SH-SY5Y (cell line): ENCODE measurements around the gene FSCN2.

Source experiments
- GATA2 ChIP-seq: IDR thresholded peaks from 2 replicates; pipeline ENCODE4 v1.6.1; 2011; ENCODE audit warnings: mild to moderate bottlenecking, low read depth, low read length
- GATA3 ChIP-seq: IDR thresholded peaks from 2 replicates; pipeline ENCODE4 v1.6.1; 2011; ENCODE audit warnings: low read depth, mild to moderate bottlenecking, low read length, moderate library complexity

GRCh38 chr17:81528651-81529436 is 667 bp downstream of the FSCN2 start:
- no peak for TF ChIP-seq GATA2
- no peak for TF ChIP-seq GATA3
